GM19351 (cell line): ENCODE results near the gene ERC2.

Source experiments
- ATAC-seq: cut with Tn5 transposase; IDR thresholded peaks from one replicate; pipeline ENCODE4 v1.9.1; 2021; ENCODE audit warnings: mild to moderate bottlenecking, moderate library complexity; ENCODE audit not compliant: unreplicated experiment

Gene ERC2

GRCh38 chr3:55584030-55584429 lies 884.2 kb downstream of the ERC2 start:
- ATAC-seq, result no peak

- no peak for ATAC-seq
Measured at GRCh38 chr3:55583475-55583874, 884.8 kb downstream of the ERC2 start.

GRCh38 chr3:55579496-55579895 lies 888.8 kb downstream of the ERC2 start:
- ATAC-seq, result no peak

- ATAC-seq, result no peak
Measured at GRCh38 chr3:55576621-55577388, 891.5 kb downstream of the ERC2 start.

GRCh38 chr3:55574671-55575070 lies 893.6 kb downstream of the ERC2 start:
- ATAC-seq, result no peak

GRCh38 chr3:55572816-55573215 lies 895.5 kb downstream of the ERC2 start:
- ATAC-seq, result no peak

GRCh38 chr3:55571913-55572312 lies 896.4 kb downstream of the ERC2 start:
- no peak for ATAC-seq

- peak; percentile 62 for ATAC-seq
Measured at GRCh38 chr3:55571216-55571813, 897.0 kb downstream of the ERC2 start.

- no peak for ATAC-seq
Measured at GRCh38 chr3:55570271-55570711, 898.0 kb downstream of the ERC2 start.

- ATAC-seq, result no peak
Measured at GRCh38 chr3:55569033-55569599, 899.2 kb downstream of the ERC2 start.

- no peak for ATAC-seq
Measured at GRCh38 chr3:55567615-55568014, 900.7 kb downstream of the ERC2 start.

- no peak for ATAC-seq
Measured at GRCh38 chr3:55567121-55567520, 901.1 kb downstream of the ERC2 start.

GRCh38 chr3:55565521-55565920 lies 902.7 kb downstream of the ERC2 start:
- ATAC-seq, result no peak

GRCh38 chr3:55564726-55565125 lies 903.5 kb downstream of the ERC2 start:
- ATAC-seq, result no peak

GRCh38 chr3:55562700-55563099 lies 905.6 kb downstream of the ERC2 start:
- ATAC-seq, result no peak

GRCh38 chr3:55559500-55560423 lies 908.5 kb downstream of the ERC2 start:
- ATAC-seq, result no peak

GRCh38 chr3:55558316-55558715 lies 910.0 kb downstream of the ERC2 start:
- no peak for ATAC-seq

GRCh38 chr3:55557549-55557948 lies 910.7 kb downstream of the ERC2 start:
- no peak for ATAC-seq

GRCh38 chr3:55556619-55557537 lies 911.4 kb downstream of the ERC2 start:
- ATAC-seq, result no peak
